CD4-positive, alpha-beta T cell treated with Interleukin-15 for 1 hour (primary cell): ENCODE data around the gene TRIM47.
A peak's percentile ranks its signal among the peaks of the same experiment; 100 is the strongest.
"Not testable (repeated sequence)": the region's sequence is repeated elsewhere in the genome, so short reads cannot be mapped to it uniquely, and the experiment has no call there.

Source experiments
- DNase-seq: peaks from one replicate; pipeline ENCODE4 v3.0.0-alpha.2; 2020

The TRIM47 gene

GRCh38 chr17:75891022-75891604, 12.7 kb upstream of the TRIM47 start:
- no peak for DNase-seq

GRCh38 chr17:75889454-75889853, 11.1 kb upstream of the TRIM47 start:
- DNase-seq, result no peak

- no peak for DNase-seq
These were observed 10.1 kb upstream of the TRIM47 start for GRCh38 chr17:75888484-75888883.

GRCh38 chr17:75885860-75886259, 7.5 kb upstream of the TRIM47 start:
- not testable (repeated sequence) for DNase-seq

GRCh38 chr17:75885431-75885830, 7.0 kb upstream of the TRIM47 start:
- no peak for DNase-seq

- DNase-seq, result no peak
These were observed 3.5 kb upstream of the TRIM47 start for GRCh38 chr17:75881678-75882454.

GRCh38 chr17:75880266-75880665, 1.9 kb upstream of the TRIM47 start:
- DNase-seq, result no peak

- DNase-seq, result peak; percentile 75
These were observed 618 bp downstream of the TRIM47 start for GRCh38 chr17:75877752-75878173.

GRCh38 chr17:75876938-75877751, 1.2 kb downstream of the TRIM47 start:
- DNase-seq, result no peak

- DNase-seq, result peak; percentile 72
These were observed 2.0 kb downstream of the TRIM47 start for GRCh38 chr17:75876190-75876937.

- no peak for DNase-seq
These were observed 2.5 kb downstream of the TRIM47 start for GRCh38 chr17:75875940-75876189.

- DNase-seq, result no peak
These were observed 3.0 kb downstream of the TRIM47 start for GRCh38 chr17:75875182-75875939.

GRCh38 chr17:75874323-75875181, 3.8 kb downstream of the TRIM47 start:
- DNase-seq, result no peak

- DNase-seq, result no peak
These were observed 4.6 kb downstream of the TRIM47 start for GRCh38 chr17:75873587-75874322.

- peak; percentile 72 for DNase-seq
These were observed 5.7 kb downstream of the TRIM47 start for GRCh38 chr17:75872434-75873351.

GRCh38 chr17:75870228-75870627, 8.2 kb downstream of the TRIM47 start:
- not testable (repeated sequence) for DNase-seq

GRCh38 chr17:75869282-75870141, 8.9 kb downstream of the TRIM47 start:
- no peak for DNase-seq

- DNase-seq, result not testable (repeated sequence)
These were observed 9.6 kb downstream of the TRIM47 start for GRCh38 chr17:75868730-75869281.
